K562 (cell line): ENCODE data around the gene SLC39A5. TPM values are rescaled to one million over a fixed set of nuclear protein-coding genes. Genes with fewer than 3 reads are reported as not detected.

Source experiments
- ATF7 ChIP-seq: fragments of 450-650 bp; IDR thresholded peaks from 2 replicates; pipeline ENCODE4 v1.7.1; 2014; ENCODE audit warnings: mild to moderate bottlenecking, moderate library complexity
- CXXC5 ChIP-seq: fragments of 250-450 bp; sonication (Bioruptor Pico); IDR thresholded peaks from 2 replicates; pipeline ENCODE4 v1.8.0; 2022; ENCODE audit warnings: inconsistent platforms, mild to moderate bottlenecking, moderate library complexity
- DDX20 ChIP-seq: fragments of 450-650 bp; IDR thresholded peaks from 2 replicates; pipeline ENCODE4 v1.6.1; 2016; ENCODE audit warnings: missing genetic modification characterization, low read depth, mild to moderate bottlenecking, missing compliant biosample characterization, moderate library complexity
- GABPA ChIP-seq: fragments of 200-800 bp; sonication (Bioruptor generic); conservative IDR thresholded peaks from 2 replicates; pipeline ENCODE4 v1.6.1; 2016; ENCODE audit warnings: low read depth, missing genetic modification characterization, missing compliant biosample characterization
- HLTF ChIP-seq: fragments of 450-650 bp; IDR thresholded peaks from 2 replicates; pipeline ENCODE4 v1.6.1; 2016
- KAT8 ChIP-seq: fragments of 450-650 bp; IDR thresholded peaks from 2 replicates; pipeline ENCODE4 v1.6.1; 2016; ENCODE audit warnings: low read depth, mild to moderate bottlenecking
- KLF10 ChIP-seq: fragments of 250-450 bp; sonication (Bioruptor Pico); IDR thresholded peaks from 2 replicates; pipeline ENCODE4 v1.6.1; 2021; ENCODE audit warnings: matching md5 sums
- MYNN ChIP-seq, 2 experiments: sonication (generic); formaldehyde crosslinking in 1 of 2; IDR thresholded peaks; 2 replicates each; pipeline versions ENCODE4 v1.5.0 to v1.6.1; 2016 to 2020; ENCODE audit warnings: antibody characterized with exemption in 1 of 2, missing genetic modification reagents in 1 of 2
- NCOR1 ChIP-seq: fragments of 450-650 bp; IDR thresholded peaks from 2 replicates; pipeline ENCODE4 v1.6.1; 2016; ENCODE audit warnings: mild to moderate bottlenecking, moderate library complexity
- NFIX ChIP-seq: fragments of 250-450 bp; sonication (Bioruptor Pico); IDR thresholded peaks from 2 replicates; pipeline ENCODE4 v1.4.0; 2020; ENCODE audit warnings: low read depth, mild to moderate bottlenecking, moderate library complexity
- POLR2AphosphoS5 ChIP-seq: IDR thresholded peaks from 2 replicates; pipeline ENCODE4 v1.6.1; 2011; ENCODE audit warnings: mild to moderate bottlenecking, low read depth, low read length, moderate library complexity; ENCODE audit not compliant: control insufficient read depth, insufficient read depth
- RFX1 ChIP-seq: fragments of 450-650 bp; IDR thresholded peaks from 2 replicates; pipeline ENCODE4 v1.6.1; 2016; ENCODE audit warnings: mild to moderate bottlenecking, moderate library complexity
- RFX7 ChIP-seq: fragments of 250-450 bp; sonication (Bioruptor Pico); IDR thresholded peaks from 2 replicates; pipeline ENCODE4 v1.5.1; 2021; ENCODE audit warnings: mild to moderate bottlenecking
- SAP30 ChIP-seq: fragments of 200-600 bp; sonication (generic); IDR thresholded peaks from 2 replicates; pipeline ENCODE4 v1.6.1; 2012; ENCODE audit warnings: borderline replicate concordance, low read depth, mild to moderate bottlenecking, moderate library complexity, low read length, control low read depth, inconsistent platforms; ENCODE audit not compliant: insufficient read depth, poor library complexity, severe bottlenecking
- SREBF2 ChIP-seq: sonication (generic); formaldehyde crosslinking; IDR thresholded peaks from 2 replicates; pipeline ENCODE4 v1.4.0; 2020; ENCODE audit warnings: mild to moderate bottlenecking, missing genetic modification reagents
- XRCC5 ChIP-seq: fragments of 200-400 bp; formaldehyde crosslinking; IDR thresholded peaks from 2 replicates; pipeline ENCODE4 v1.6.1; 2017; ENCODE audit warnings: low read depth, mild to moderate bottlenecking, low read length
- ZNF133 ChIP-seq: fragments of 250-450 bp; sonication (Bioruptor Pico); IDR thresholded peaks from 2 replicates; pipeline ENCODE4 v1.4.0; 2020; ENCODE audit warnings: mild to moderate bottlenecking
- ZNF146 ChIP-seq: IDR thresholded peaks from one replicate; pipeline ENCODE4 v1.6.1; 2018; ENCODE audit warnings: missing compliant biosample characterization; ENCODE audit not compliant: unreplicated experiment
- ZNF311 ChIP-seq: fragments of 250-450 bp; sonication (Bioruptor Pico); IDR thresholded peaks from 2 replicates; pipeline ENCODE4 v1.4.0; 2020; ENCODE audit warnings: mild to moderate bottlenecking, moderate library complexity
- ZNF384 ChIP-seq: IDR thresholded peaks from 2 replicates; pipeline ENCODE4 v1.6.1; 2012; ENCODE audit warnings: low read depth, low read length, improper control_type of control experiment
- ZNF407 ChIP-seq: fragments of 450-650 bp; IDR thresholded peaks from 2 replicates; pipeline ENCODE4 v1.6.1; 2016; ENCODE audit warnings: low read depth
- polyA plus RNA-seq, 8 experiments: library from polyadenylated mRNA; depleted of rRNA in 4 of 8; stranded (reverse) in 5 of 8; unstranded in 3 of 8; fragments of >200 nt; fragmentation: Nextera tagmentation in 2 of 8; fragmentation: Illumina TruSeq in 1 of 8; extraction: Ambion mirVana in 2 of 8; extraction: Trizol in 1 of 8; gene quantifications; 2 replicates each; pipeline versions ENCODE4 v1.2.1 to v1.2.3, GENCODE V29; 2011 to 2014; ENCODE audit warnings: inconsistent platforms in 1 of 8, missing spikeins in 1 of 8
- total RNA-seq, 7 experiments: library from RNA; depleted of rRNA in 6 of 7; stranded (reverse); fragments of >200 nt in 6 of 7; fragmentation: Illumina TruSeq in 2 of 7; extraction: Trizol in 2 of 7; gene quantifications; 2 replicates each; pipeline versions ENCODE4 v1.2.1 to v1.2.3, GENCODE V29; 2011 to 2021; ENCODE audit warnings: low replicate concordance in 1 of 7
- TF ChIP-seq, protein P1 (sequence below): conservative IDR thresholded peaks from 2 replicates; pipeline ENCODE4 v1.6.1; 2011; ENCODE audit warnings: low read depth, mild to moderate bottlenecking, low read length; ENCODE audit not compliant: control insufficient read depth

SLC39A5 gene
- total and polyA plus RNA-seq, 9 of the 15 experiments (the other 6 are each of a cell fraction or from before 2014, with no cell fraction given) = 0.08 to 0.10 TPM; not detected in 7

DNA sequence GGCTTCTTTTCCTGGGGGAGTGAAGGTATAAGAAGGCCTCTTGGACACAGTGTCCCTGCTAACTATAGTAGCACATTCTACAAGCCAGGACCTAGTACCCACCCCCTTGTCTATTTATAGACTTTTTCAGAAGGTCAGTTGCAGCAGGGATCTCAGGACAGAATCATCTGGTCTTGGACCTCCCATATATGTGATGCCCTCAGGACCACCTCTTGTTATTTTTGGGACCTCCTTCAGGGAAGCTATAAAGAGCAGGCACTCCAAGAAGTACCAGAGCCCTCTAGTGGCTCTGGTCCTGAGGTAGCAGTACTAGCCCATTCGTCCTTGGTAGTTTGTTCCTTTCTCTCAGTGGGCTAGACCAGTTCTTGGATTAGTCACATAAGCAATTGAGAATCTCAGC is 41.2 kb downstream of the SLC39A5 start (continued):
- TF ChIP-seq POLR2AphosphoS5 (peak; percentile 59), MYNN (IDR thresholded peaks at IDR 0.05) (0 out of 2 replicates have a peak, but pooled peaks have one; percentile 63), MYNN (CRISPR knock-in tag; IDR thresholded peaks at IDR 0.05) (no peak), RFX1 (no peak), ZNF311 (no peak), NFIX (no peak), ATF7 (no peak), ZNF146 (CRISPR knock-in tag) (no peak), CXXC5 (CRISPR knock-in tag) (no peak), XRCC5 (no peak), GABPA (tag) (no peak), SAP30 (no peak), SREBF2 (CRISPR knock-in tag) (no peak), RFX7 (CRISPR knock-in tag) (no peak), ZNF133 (no peak), DDX20 (tag) (no peak), KLF10 (CRISPR knock-in tag) (no peak), HLTF (no peak), NCOR1 (no peak), ZNF384 (no peak), ZNF407 (no peak), KAT8 (no peak)
- TF ChIP-seq, protein P1, sequence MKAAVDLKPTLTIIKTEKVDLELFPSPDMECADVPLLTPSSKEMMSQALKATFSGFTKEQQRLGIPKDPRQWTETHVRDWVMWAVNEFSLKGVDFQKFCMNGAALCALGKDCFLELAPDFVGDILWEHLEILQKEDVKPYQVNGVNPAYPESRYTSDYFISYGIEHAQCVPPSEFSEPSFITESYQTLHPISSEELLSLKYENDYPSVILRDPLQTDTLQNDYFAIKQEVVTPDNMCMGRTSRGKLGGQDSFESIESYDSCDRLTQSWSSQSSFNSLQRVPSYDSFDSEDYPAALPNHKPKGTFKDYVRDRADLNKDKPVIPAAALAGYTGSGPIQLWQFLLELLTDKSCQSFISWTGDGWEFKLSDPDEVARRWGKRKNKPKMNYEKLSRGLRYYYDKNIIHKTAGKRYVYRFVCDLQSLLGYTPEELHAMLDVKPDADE = no peak
